ENCODE results near the gene XPR1. TPM values are rescaled to one million over a fixed set of nuclear protein-coding genes. Genes with fewer than 3 reads are reported as not detected.

XPR1 gene
- total and polyA plus RNA-seq, 2 donors (not counting 3 experiments of a cell fraction or from before 2014, with no cell fraction given) = 23.9 to 26.7 TPM

- H3K4me3 ChIP-seq (replicated peaks in 1 of 3; ENCODE audit: insufficient read depth in 1 of 3, low read depth in 1 of 3, low read length in 3 of 3) = no peak overlapping the region
- no peaks in the 10 kb centered on the region for H3K27me3 ChIP-seq (ENCODE audit: control insufficient read depth in 2 of 2, insufficient read depth in 2 of 2, low read length in 2 of 2)
- DNase-seq (ENCODE audit: low read depth, low spot score) = no peak
- POLR2A ChIA-PET = no interaction called here
- H3K9ac ChIP-seq (replicated peaks; ENCODE audit: extremely low read depth, insufficient read depth, low read length) = no peak overlapping the region
- TF ChIP-seq GATA2 (IDR thresholded peaks at IDR 0.05; ENCODE audit: insufficient read depth, insufficient read length, low read depth, low read length) (no peak), JUN (IDR thresholded peaks at IDR 0.05; ENCODE audit: borderline replicate concordance, insufficient read depth, insufficient read length, low read depth) (no peak), CTCF (IDR thresholded peaks at IDR 0.05; ENCODE audit: extremely low read depth in 1 of 2, insufficient read depth in 1 of 2, low read depth in 1 of 2, low read length in 2 of 2) (no peak), POLR2A (IDR thresholded peaks at IDR 0.05; ENCODE audit: low read depth, low read length) (no peak), POLR2AphosphoS5 (IDR thresholded peaks at IDR 0.05; ENCODE audit: insufficient read depth, low read depth, low read length) (no peak), MYC (IDR thresholded peaks at IDR 0.05; ENCODE audit: low read depth, low read length) (no peak), EZH2 (IDR thresholded peaks at IDR 0.05; ENCODE audit: borderline replicate concordance, low read depth, low read length, severe bottlenecking) (no peak), FOS (IDR thresholded peaks at IDR 0.05; ENCODE audit: borderline replicate concordance, insufficient read depth, low read length) (no peak), MAX (IDR thresholded peaks at IDR 0.05; ENCODE audit: insufficient read depth, insufficient read length) (no peak)
- H4K20me1 ChIP-seq (replicated peaks; ENCODE audit: control insufficient read depth, extremely low read depth, insufficient read depth, low read length) = peaks cover 5% of the 10 kb centered on the region
- H3K4me1 ChIP-seq (ENCODE audit: control insufficient read depth, extremely low read depth, insufficient read depth, low read length) = no peaks in the 10 kb centered on the region
- no peaks in the 10 kb centered on the region for H3K9me3 ChIP-seq (replicated peaks; ENCODE audit: control insufficient read depth, insufficient read depth, low read length)
- CTCF ChIA-PET = interaction anchor here (1.2 kb wide), 1 partner anchor 9 kb away, joined by 3 read pairs; no protein-coding TSS in a partner anchor
- H3K9me1 ChIP-seq (replicated peaks; ENCODE audit: control insufficient read depth, extremely low read depth, insufficient read depth, low read length) = no peaks in the 10 kb centered on the region
- dilution Hi-C loops (cut with MboI; ENCODE audit: extremely low pct_ligation_motif_present, low sequenced_read_pairs) (no loop called here), intact Hi-C loops (cut with micrococcal nuclease) (no loop called here)
- peaks cover 7% of the 10 kb centered on the region for H3K79me2 ChIP-seq (ENCODE audit: control insufficient read depth, insufficient read depth, low read length)
- no peak overlapping the region for H3K4me2 ChIP-seq (ENCODE audit: insufficient read depth, low read length)
- H3K36me3 ChIP-seq (ENCODE audit: control insufficient read depth in 2 of 2, extremely low read depth in 1 of 2, insufficient read depth in 2 of 2, low read length in 2 of 2) = no peaks in the 10 kb centered on the region
- FAIRE-seq = no peak
- H3K27ac ChIP-seq (ENCODE audit: insufficient read depth, low read depth, low read length) = no peak overlapping the region
- no peak overlapping the region for H2AFZ ChIP-seq (ENCODE audit: low read depth, low read length)
- no TSS peak for BruUV-seq (replicated peaks)
Observed at GRCh38 chr1:180643693-180644092, 11.9 kb downstream of the XPR1 start.

Measured in endothelial cell of umbilical vein (primary cell).